GM23338 (cell line): ENCODE data around the gene EIF4EBP3. TPM values are rescaled to one million over a fixed set of nuclear protein-coding genes. Genes with fewer than 3 reads are reported as not detected.

Source experiments
- ATAC-seq: fragments of 200-7000 bp; cut with Tn5 transposase; 3 replicates; pipeline ENCODE4 v1.9.1; 2020
- DNase-seq: peaks from one replicate; pipeline ENCODE4 v3.0.0-alpha.2; 2015; ENCODE audit warnings: low spot score
- H2AFZ ChIP-seq: fragments of 200-600 bp; sonication (generic); 2 replicates; pipeline ENCODE4 v1.8.0; 2016; ENCODE audit warnings: antibody characterized with exemption, mild to moderate bottlenecking, moderate library complexity
- H3F3A ChIP-seq: fragments of 200-600 bp; sonication (generic); replicated peaks from 2 replicates; pipeline ENCODE4 v1.8.0; 2017; ENCODE audit warnings: antibody characterized with exemption, mixed run types, low read depth
- H3K27ac ChIP-seq: fragments of 200-600 bp; sonication (generic); 2 replicates; pipeline ENCODE4 v1.6.1; 2016; ENCODE audit warnings: low read depth
- H3K27me3 ChIP-seq: fragments of 200-600 bp; sonication (generic); 2 replicates; pipeline ENCODE4 v1.8.0; 2016; ENCODE audit warnings: mild to moderate bottlenecking, mixed run types, moderate library complexity; ENCODE audit not compliant: insufficient read depth
- H3K36me3 ChIP-seq: fragments of 200-600 bp; sonication (generic); 2 replicates; pipeline ENCODE4 v1.8.0; 2016; ENCODE audit warnings: mild to moderate bottlenecking; ENCODE audit not compliant: insufficient read depth
- H3K4me1 ChIP-seq: fragments of 200-600 bp; sonication (generic); 2 replicates; pipeline ENCODE4 v1.8.0; 2016; ENCODE audit warnings: mild to moderate bottlenecking, moderate library complexity; ENCODE audit not compliant: insufficient read depth
- H3K4me2 ChIP-seq: fragments of 200-600 bp; sonication (generic); 2 replicates; pipeline ENCODE4 v1.7.1; 2017; ENCODE audit warnings: mixed run types
- H3K4me3 ChIP-seq: fragments of 200-600 bp; sonication (generic); 2 replicates; pipeline ENCODE4 v1.6.1; 2016; ENCODE audit warnings: mixed run types
- H3K79me2 ChIP-seq: fragments of 200-600 bp; sonication (generic); replicated peaks from 2 replicates; pipeline ENCODE4 v1.8.0; 2017; ENCODE audit warnings: mild to moderate bottlenecking; ENCODE audit not compliant: insufficient read depth
- H3K9me2 ChIP-seq: fragments of 200-600 bp; sonication (generic); 2 replicates; pipeline ENCODE4 v1.8.0; 2017; ENCODE audit not compliant: insufficient read depth
- H4K20me1 ChIP-seq: fragments of 200-600 bp; sonication (generic); replicated peaks from 2 replicates; pipeline ENCODE4 v1.8.0; 2017; ENCODE audit warnings: mild to moderate bottlenecking; ENCODE audit not compliant: insufficient read depth
- H3K27ac Mint-ChIP-seq: 2 replicates; pipeline ENCODE4 v1.8.0; 2020; ENCODE audit warnings: inconsistent platforms, mild to moderate bottlenecking, moderate library complexity, mixed read lengths
- H3K27me3 Mint-ChIP-seq: 3 replicates; pipeline ENCODE4 v1.8.0; 2022; ENCODE audit warnings: low read depth, mild to moderate bottlenecking, moderate library complexity, mixed read lengths, inconsistent platforms; ENCODE audit not compliant: insufficient read depth, poor library complexity
- H3K36me3 Mint-ChIP-seq: 3 replicates; pipeline ENCODE4 v1.8.0; 2021; ENCODE audit warnings: low read depth, mild to moderate bottlenecking, inconsistent platforms, moderate library complexity, mixed read lengths
- H3K4me1 Mint-ChIP-seq: 3 replicates; pipeline ENCODE4 v1.8.0; 2020; ENCODE audit warnings: mild to moderate bottlenecking, inconsistent platforms, mixed read lengths
- H3K4me3 Mint-ChIP-seq: 3 replicates; pipeline ENCODE4 v1.8.0; 2021; ENCODE audit warnings: moderate library complexity, mild to moderate bottlenecking, inconsistent platforms, mixed read lengths
- H3K9me3 Mint-ChIP-seq: 3 replicates; pipeline ENCODE4 v1.8.0; 2020; ENCODE audit warnings: moderate library complexity, mild to moderate bottlenecking, inconsistent platforms, mixed read lengths
- CREB1 ChIP-seq: fragments of 250-450 bp; sonication (Bioruptor Pico); IDR thresholded peaks from 2 replicates; pipeline ENCODE4 v1.5.0; 2020; ENCODE audit warnings: low read depth, mild to moderate bottlenecking, moderate library complexity
- CTCF ChIP-seq, 2 experiments: fragments of 200-600 bp in 1 of 2; sonication (generic) in 1 of 2; conservative IDR thresholded peaks; 2 replicates each; pipeline versions ENCODE4 v1.5.1 to v1.6.1; 2016 to 2017; ENCODE audit warnings: antibody characterized with exemption in 2 of 2, low read depth in 2 of 2, mild to moderate bottlenecking in 2 of 2, moderate library complexity in 1 of 2
- EZH2 ChIP-seq: fragments of 200-600 bp; sonication (generic); IDR thresholded peaks from one replicate; pipeline ENCODE4 v1.8.0; 2017; ENCODE audit warnings: antibody characterized with exemption, mild to moderate bottlenecking, low read depth; ENCODE audit not compliant: unreplicated experiment
- EZH2phosphoT487 ChIP-seq: fragments of 200-600 bp; sonication (generic); IDR thresholded peaks from one replicate; pipeline ENCODE4 v1.8.1; 2018; ENCODE audit warnings: antibody characterized with exemption; ENCODE audit not compliant: unreplicated experiment
- NANOG ChIP-seq: IDR thresholded peaks from 2 replicates; pipeline ENCODE4 v1.6.1; 2016; ENCODE audit warnings: antibody characterized with exemption, borderline replicate concordance
- POLR2AphosphoS5 ChIP-seq: IDR thresholded peaks from 2 replicates; pipeline ENCODE4 v1.6.1; 2016; ENCODE audit warnings: antibody characterized with exemption, low read depth
- ZNF114 ChIP-seq: fragments of 250-450 bp; sonication (Bioruptor Pico); IDR thresholded peaks from 2 replicates; pipeline ENCODE4 v1.5.0; 2020; ENCODE audit warnings: mild to moderate bottlenecking, moderate library complexity
- polyA plus RNA-seq: library from polyadenylated mRNA; unstranded; fragments of >200 nt; fragmentation: Nextera tagmentation; extraction: Ambion mirVana; gene quantifications from 2 replicates; pipeline ENCODE4 v1.2.1, GENCODE V29; 2016
- total RNA-seq: library from RNA; depleted of rRNA; stranded (reverse); fragments of >200 nt; shearing (Covaris generic); gene quantifications from 2 replicates; pipeline ENCODE4 v1.2.3, GENCODE V29; 2014
- TF ChIP-seq, protein P1 (sequence below): IDR thresholded peaks from 2 replicates; pipeline ENCODE4 v1.6.1; 2016; ENCODE audit warnings: antibody characterized with exemption
- TF ChIP-seq, protein P2 (sequence below): IDR thresholded peaks from one replicate; pipeline ENCODE4 v1.6.1; 2018; ENCODE audit warnings: antibody characterized with exemption; ENCODE audit not compliant: unreplicated experiment

Gene EIF4EBP3
- total and polyA plus RNA-seq, 2 experiments from 2014 or later, result 2.4 to 21.5 TPM

DNA sequence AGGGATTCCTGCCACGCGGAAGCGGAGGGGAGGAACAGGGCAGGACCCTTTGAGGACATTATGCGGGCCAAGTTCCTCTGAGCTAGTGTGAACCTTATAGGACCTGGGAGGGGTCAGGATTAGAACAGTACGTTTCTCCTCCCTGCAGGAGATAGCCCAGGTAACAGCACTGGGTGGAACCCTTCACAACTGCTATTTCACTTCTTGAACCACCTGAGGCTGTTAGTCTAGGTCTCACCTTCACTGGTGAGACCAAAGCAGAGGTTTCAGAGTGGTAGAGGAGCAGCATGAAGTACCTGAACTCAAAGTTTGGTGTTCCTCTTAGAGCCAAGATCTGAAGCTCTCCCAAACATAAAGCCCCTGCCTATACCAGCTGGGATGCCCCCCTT is 832 bp downstream of the EIF4EBP3 start:
- H3K9me2 ChIP-seq, result no peaks in the 10 kb centered on the region

More for the DNA sequence above, 832 bp downstream of the EIF4EBP3 start:
- H3K79me2 ChIP-seq, result peaks cover 17% of the 10 kb centered on the region; the same call in 1 of the 2 replicates
- peak overlapping the region; percentile 95 for H3K27ac ChIP-seq
- peak overlapping the region; percentile 29 for H2AFZ ChIP-seq
- no peaks in the 10 kb centered on the region for H3K9me3 Mint-ChIP-seq
- H3F3A ChIP-seq, result peaks cover 17% of the 10 kb centered on the region
- ATAC-seq (peak; percentile 44), DNase-seq (peak; percentile 73)
- peak overlapping the region; percentile 77 for H3K4me3 ChIP-seq
- peak overlapping the region; percentile 88 for H3K4me3 Mint-ChIP-seq
- peaks cover 49% of the 10 kb centered on the region for H3K36me3 Mint-ChIP-seq
- H3K4me1 ChIP-seq, result peaks cover 26% of the 10 kb centered on the region
- H3K4me2 ChIP-seq, result peak overlapping the region; percentile 96
- no peaks in the 10 kb centered on the region for H3K27me3 ChIP-seq
- TF ChIP-seq CTCF (conservative IDR thresholded peaks at IDR 0.05; ENCODE audit: low read depth in 2 of 2), result no peak
- no peak for TF ChIP-seq ZNF114 (CRISPR knock-in tag)
- TF ChIP-seq EZH2phosphoT487, result no peak
- TF ChIP-seq, protein P1, sequence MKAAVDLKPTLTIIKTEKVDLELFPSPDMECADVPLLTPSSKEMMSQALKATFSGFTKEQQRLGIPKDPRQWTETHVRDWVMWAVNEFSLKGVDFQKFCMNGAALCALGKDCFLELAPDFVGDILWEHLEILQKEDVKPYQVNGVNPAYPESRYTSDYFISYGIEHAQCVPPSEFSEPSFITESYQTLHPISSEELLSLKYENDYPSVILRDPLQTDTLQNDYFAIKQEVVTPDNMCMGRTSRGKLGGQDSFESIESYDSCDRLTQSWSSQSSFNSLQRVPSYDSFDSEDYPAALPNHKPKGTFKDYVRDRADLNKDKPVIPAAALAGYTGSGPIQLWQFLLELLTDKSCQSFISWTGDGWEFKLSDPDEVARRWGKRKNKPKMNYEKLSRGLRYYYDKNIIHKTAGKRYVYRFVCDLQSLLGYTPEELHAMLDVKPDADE, result no peak
- TF ChIP-seq, protein P2, sequence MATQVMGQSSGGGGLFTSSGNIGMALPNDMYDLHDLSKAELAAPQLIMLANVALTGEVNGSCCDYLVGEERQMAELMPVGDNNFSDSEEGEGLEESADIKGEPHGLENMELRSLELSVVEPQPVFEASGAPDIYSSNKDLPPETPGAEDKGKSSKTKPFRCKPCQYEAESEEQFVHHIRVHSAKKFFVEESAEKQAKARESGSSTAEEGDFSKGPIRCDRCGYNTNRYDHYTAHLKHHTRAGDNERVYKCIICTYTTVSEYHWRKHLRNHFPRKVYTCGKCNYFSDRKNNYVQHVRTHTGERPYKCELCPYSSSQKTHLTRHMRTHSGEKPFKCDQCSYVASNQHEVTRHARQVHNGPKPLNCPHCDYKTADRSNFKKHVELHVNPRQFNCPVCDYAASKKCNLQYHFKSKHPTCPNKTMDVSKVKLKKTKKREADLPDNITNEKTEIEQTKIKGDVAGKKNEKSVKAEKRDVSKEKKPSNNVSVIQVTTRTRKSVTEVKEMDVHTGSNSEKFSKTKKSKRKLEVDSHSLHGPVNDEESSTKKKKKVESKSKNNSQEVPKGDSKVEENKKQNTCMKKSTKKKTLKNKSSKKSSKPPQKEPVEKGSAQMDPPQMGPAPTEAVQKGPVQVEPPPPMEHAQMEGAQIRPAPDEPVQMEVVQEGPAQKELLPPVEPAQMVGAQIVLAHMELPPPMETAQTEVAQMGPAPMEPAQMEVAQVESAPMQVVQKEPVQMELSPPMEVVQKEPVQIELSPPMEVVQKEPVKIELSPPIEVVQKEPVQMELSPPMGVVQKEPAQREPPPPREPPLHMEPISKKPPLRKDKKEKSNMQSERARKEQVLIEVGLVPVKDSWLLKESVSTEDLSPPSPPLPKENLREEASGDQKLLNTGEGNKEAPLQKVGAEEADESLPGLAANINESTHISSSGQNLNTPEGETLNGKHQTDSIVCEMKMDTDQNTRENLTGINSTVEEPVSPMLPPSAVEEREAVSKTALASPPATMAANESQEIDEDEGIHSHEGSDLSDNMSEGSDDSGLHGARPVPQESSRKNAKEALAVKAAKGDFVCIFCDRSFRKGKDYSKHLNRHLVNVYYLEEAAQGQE, result no peak
- TF ChIP-seq NANOG, result no peak
- TF ChIP-seq POLR2AphosphoS5, result no peak; the same call in 1 of the 2 replicates
- TF ChIP-seq CREB1 (CRISPR knock-in tag), result no peak
- no peak for TF ChIP-seq EZH2
- H3K27ac Mint-ChIP-seq, result peak overlapping the region; percentile 98
- peaks cover 24% of the 10 kb centered on the region for H3K4me1 Mint-ChIP-seq
- peaks cover 17% of the 10 kb centered on the region for H3K27me3 Mint-ChIP-seq
- peaks cover 5% of the 10 kb centered on the region; the same call in 1 of the 2 replicates for H4K20me1 ChIP-seq
- H3K36me3 ChIP-seq, result peaks cover 29% of the 10 kb centered on the region
